Gastrocnemius medialis (tissue), 4 donors: Measurements from ENCODE around the gene C6. TPM values are rescaled to one million over a fixed set of nuclear protein-coding genes. Genes with fewer than 3 reads are reported as not detected.

Experiments used
- ATAC-seq, 2 donors: fragments of 150-250 bp; one replicate each; pipeline ENCODE4 v1.9.1; 2016
- DNase-seq, 2 donors: peaks; one replicate each; pipeline ENCODE4 v3.0.0-alpha.2; 2019
- H3K27ac ChIP-seq, 4 donors: fragments of 200-600 bp; sonication (generic); 1 replicate in 1 of 4; 2 replicates in 3 of 4; pipeline ENCODE4 v1.5.1; 2016 to 2018; ENCODE audit warnings: mild to moderate bottlenecking in 2 of 4, moderate library complexity in 1 of 4
- H3K27me3 ChIP-seq, 3 donors: fragments of 200-600 bp; sonication (generic) in 2 of 3; 1 replicate in 1 of 3; 2 replicates in 2 of 3; pipeline versions ENCODE4 v1.5.1 to v1.6.0; 2016 to 2019; ENCODE audit warnings: mild to moderate bottlenecking in 1 of 3, moderate library complexity in 1 of 3
- H3K36me3 ChIP-seq, 2 donors: fragments of 200-600 bp; sonication (generic) in 1 of 2; one replicate each; pipeline ENCODE4 v1.5.1; 2017 to 2018
- H3K4me1 ChIP-seq, 2 donors: fragments of 200-600 bp; sonication (generic) in 1 of 2; one replicate each; pipeline ENCODE4 v1.5.1; 2016 to 2017; ENCODE audit warnings: mild to moderate bottlenecking in 2 of 2
- H3K4me3 ChIP-seq, 4 donors: fragments of 200-600 bp; sonication (generic) in 3 of 4; 1 replicate in 1 of 4; 2 replicates in 3 of 4; pipeline ENCODE4 v1.5.1; 2016 to 2019; ENCODE audit warnings: mild to moderate bottlenecking in 2 of 4
- H3K9me3 ChIP-seq, 3 donors: fragments of 200-600 bp; sonication (generic) in 2 of 3; 1 replicate in 1 of 3; 2 replicates in 2 of 3; pipeline ENCODE4 v1.5.1; 2016 to 2019
- POLR2A ChIP-seq, 2 donors: fragments of 450-650 bp; IDR thresholded peaks; one replicate each; pipeline ENCODE4 v1.6.1; 2017; ENCODE audit warnings: antibody characterized with exemption in 2 of 2, mild to moderate bottlenecking in 2 of 2, moderate library complexity in 2 of 2
- in situ Hi-C, 4 donors: fragments of 200-750 bp; cut with MboI; loops; one replicate each; pipeline versions ENCODE4 v1.15.0 to v1.8.0; 2017; ENCODE audit warnings: low sequenced_read_pairs in 4 of 4
- intact Hi-C: fragments of 100-400 bp; cut with DNase I; formaldehyde crosslinking; loops from one replicate; pipeline ENCODE4 v1.15.1; 2023; ENCODE audit warnings: low total_unique reads
- total RNA-seq, 4 donors: library from RNA; depleted of rRNA; stranded (reverse); fragments of >200 nt; gene quantifications; one replicate each; pipeline versions ENCODE4 v1.1.0 to v1.2.3, GENCODE V29; 2016
- TF ChIP-seq, protein P1 (sequence below), 5 experiments: fragments of 450-650 bp in 3 of 5; fragments of 200-600 bp in 2 of 5; sonication (generic) in 2 of 5; IDR thresholded peaks in 4 of 5; conservative IDR thresholded peaks in 1 of 5; 1 replicate in 4 of 5; 2 replicates in 1 of 5; pipeline ENCODE4 v1.5.1; 2016 to 2019; ENCODE audit warnings: antibody characterized with exemption in 5 of 5, mild to moderate bottlenecking in 3 of 5, moderate library complexity in 3 of 5

The C6 gene
- total RNA-seq, 4 donors from 2014 or later, result 0.46 to 1.4 (median 0.97) TPM; not detected in 1

DNA sequence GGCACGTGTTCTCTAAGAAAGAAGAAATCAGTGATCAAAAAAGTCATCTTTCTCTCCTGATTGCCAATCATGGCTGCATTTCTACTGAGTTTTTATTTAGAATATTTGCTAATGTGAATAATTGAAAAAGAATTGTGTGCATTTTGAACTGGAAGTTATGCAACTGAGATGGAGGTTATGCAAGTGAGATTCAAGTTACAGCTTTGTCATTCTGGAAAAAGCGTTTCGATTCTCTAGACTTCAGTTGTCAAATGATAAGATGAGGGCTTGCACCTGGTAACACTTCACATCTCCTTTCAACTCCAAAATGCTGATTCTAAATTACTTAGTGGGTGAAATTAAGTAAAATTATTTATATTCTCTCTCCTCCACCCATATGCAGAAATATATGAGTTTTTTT is 36.4 kb downstream of the C6 start:
- TF ChIP-seq, protein P1, sequence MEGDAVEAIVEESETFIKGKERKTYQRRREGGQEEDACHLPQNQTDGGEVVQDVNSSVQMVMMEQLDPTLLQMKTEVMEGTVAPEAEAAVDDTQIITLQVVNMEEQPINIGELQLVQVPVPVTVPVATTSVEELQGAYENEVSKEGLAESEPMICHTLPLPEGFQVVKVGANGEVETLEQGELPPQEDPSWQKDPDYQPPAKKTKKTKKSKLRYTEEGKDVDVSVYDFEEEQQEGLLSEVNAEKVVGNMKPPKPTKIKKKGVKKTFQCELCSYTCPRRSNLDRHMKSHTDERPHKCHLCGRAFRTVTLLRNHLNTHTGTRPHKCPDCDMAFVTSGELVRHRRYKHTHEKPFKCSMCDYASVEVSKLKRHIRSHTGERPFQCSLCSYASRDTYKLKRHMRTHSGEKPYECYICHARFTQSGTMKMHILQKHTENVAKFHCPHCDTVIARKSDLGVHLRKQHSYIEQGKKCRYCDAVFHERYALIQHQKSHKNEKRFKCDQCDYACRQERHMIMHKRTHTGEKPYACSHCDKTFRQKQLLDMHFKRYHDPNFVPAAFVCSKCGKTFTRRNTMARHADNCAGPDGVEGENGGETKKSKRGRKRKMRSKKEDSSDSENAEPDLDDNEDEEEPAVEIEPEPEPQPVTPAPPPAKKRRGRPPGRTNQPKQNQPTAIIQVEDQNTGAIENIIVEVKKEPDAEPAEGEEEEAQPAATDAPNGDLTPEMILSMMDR (IDR thresholded peaks at IDR 0.05 in 4 of 5, conservative IDR thresholded peaks at IDR 0.05 in 1 of 5), result no peak
- TF ChIP-seq POLR2A (IDR thresholded peaks at IDR 0.05), result no peak
- Histone ChIP-seq H3K36me3 (no peaks in the 10 kb centered on the region), H3K27me3 (no peaks in the 10 kb centered on the region), H3K4me1 (no peaks in the 10 kb centered on the region), H3K27ac (no peak overlapping the region), H3K4me3 (no peak overlapping the region), H3K9me3 (no peaks in the 10 kb centered on the region)
- in situ Hi-C loops (no loop called here), intact Hi-C loops (no loop called here)
- DNase-seq (no peak), ATAC-seq (no peak)

DNA sequence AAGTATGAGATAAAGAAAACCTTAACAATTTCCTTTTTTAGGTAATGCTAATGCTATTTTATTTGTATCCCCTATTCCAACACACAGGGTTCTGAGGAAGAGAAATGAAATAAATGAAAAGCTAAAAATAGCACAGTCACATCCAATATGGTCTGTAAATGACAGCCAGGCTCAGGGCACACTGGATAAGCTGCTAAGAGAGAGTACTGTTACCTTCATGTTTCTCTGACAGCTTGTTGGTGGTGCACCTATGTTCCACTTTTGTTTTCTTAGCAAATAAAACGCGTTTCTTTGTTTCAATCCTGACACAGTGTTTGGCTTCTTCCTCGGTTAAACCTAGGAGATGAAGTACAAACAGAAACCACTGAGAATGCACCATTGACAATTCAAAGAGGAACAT is 41.3 kb downstream of the C6 start:
- in situ Hi-C loops, result no loop called here
- TF ChIP-seq POLR2A (IDR thresholded peaks at IDR 0.05), result no peak
- TF ChIP-seq, protein P1 (IDR thresholded peaks at IDR 0.05 in 4 of 5, conservative IDR thresholded peaks at IDR 0.05 in 1 of 5), result no peak
- no peak for DNase-seq
- H3K27ac ChIP-seq, result no peak overlapping the region
- no peaks in the 10 kb centered on the region for H3K36me3 ChIP-seq
- H3K9me3 ChIP-seq, result no peaks in the 10 kb centered on the region
- H3K4me1 ChIP-seq, result no peaks in the 10 kb centered on the region
- intact Hi-C loops, result no loop called here
- no peak overlapping the region for H3K4me3 ChIP-seq
- no peaks in the 10 kb centered on the region for H3K27me3 ChIP-seq
- ATAC-seq, result no peak

DNA sequence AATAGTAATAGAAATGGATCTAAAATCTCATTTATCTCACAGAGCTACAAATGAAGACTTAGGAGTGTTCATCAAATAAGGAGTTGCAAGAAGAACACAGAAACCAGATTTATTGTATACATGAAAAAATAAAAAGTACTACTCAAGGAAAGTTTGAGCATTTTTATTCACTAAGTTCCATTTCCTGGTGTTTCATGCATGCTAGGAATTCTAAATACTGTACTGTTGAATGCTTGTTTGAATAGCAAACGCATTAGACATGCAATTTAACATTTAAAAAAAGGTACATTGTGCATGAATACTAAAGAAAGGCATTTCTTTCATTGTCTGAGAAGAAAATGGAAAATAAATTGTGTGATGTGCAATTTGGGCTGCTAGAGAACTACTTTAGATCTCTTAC is 52.1 kb downstream of the C6 start:
- no peak for ATAC-seq
- Histone ChIP-seq H3K27ac (no peak overlapping the region), H3K4me1 (no peaks in the 10 kb centered on the region), H3K27me3 (no peaks in the 10 kb centered on the region), H3K9me3 (no peaks in the 10 kb centered on the region), H3K4me3 (no peak overlapping the region), H3K36me3 (no peaks in the 10 kb centered on the region)
- DNase-seq, result no peak
- intact Hi-C loops (no loop called here), in situ Hi-C loops (no loop called here)
- TF ChIP-seq, protein P1 (IDR thresholded peaks at IDR 0.05 in 4 of 5, conservative IDR thresholded peaks at IDR 0.05 in 1 of 5), result no peak
- no peak for TF ChIP-seq POLR2A (IDR thresholded peaks at IDR 0.05)

DNA sequence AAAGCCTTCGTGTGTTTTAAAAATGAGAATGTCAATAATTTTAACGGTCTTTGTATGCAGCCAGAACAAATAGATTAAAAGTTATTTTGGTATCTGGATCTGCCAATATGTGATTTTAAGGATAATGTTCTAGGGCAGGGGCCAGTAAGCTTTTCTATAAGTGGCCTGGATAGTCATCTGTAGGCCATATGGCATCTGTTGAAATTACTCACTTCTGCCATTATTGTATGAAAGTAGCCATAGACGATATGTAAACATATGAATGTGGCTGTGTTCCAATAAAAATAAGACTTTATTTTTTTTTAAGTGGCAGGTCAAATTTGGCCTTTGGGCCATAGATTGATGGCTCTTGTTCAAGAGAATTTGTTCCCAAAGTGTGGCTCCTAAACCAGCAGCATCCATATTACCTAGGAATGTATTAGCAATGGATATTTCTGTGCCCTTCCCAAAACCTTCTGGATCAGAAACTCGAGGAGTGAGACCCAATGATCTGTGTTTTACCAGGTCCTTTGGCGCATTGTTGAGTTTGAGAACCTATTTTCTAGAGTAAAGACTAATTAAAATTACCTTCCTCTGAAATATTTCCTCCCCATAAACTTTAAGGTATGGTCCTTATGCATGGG is 55.9 kb downstream of the C6 start:
- ATAC-seq (no peak), DNase-seq (no peak)
- no peak overlapping the region for H3K27ac ChIP-seq
- no peak overlapping the region for H3K4me3 ChIP-seq
- H3K36me3 ChIP-seq, result no peaks in the 10 kb centered on the region
- TF ChIP-seq POLR2A (IDR thresholded peaks at IDR 0.05), result no peak
- TF ChIP-seq, protein P1 (IDR thresholded peaks at IDR 0.05 in 4 of 5, conservative IDR thresholded peaks at IDR 0.05 in 1 of 5), result no peak
- in situ Hi-C loops (no loop called here), intact Hi-C loops (no loop called here)
- H3K9me3 ChIP-seq, result no peaks in the 10 kb centered on the region
- H3K4me1 ChIP-seq, result no peaks in the 10 kb centered on the region
- H3K27me3 ChIP-seq, result no peaks in the 10 kb centered on the region

DNA sequence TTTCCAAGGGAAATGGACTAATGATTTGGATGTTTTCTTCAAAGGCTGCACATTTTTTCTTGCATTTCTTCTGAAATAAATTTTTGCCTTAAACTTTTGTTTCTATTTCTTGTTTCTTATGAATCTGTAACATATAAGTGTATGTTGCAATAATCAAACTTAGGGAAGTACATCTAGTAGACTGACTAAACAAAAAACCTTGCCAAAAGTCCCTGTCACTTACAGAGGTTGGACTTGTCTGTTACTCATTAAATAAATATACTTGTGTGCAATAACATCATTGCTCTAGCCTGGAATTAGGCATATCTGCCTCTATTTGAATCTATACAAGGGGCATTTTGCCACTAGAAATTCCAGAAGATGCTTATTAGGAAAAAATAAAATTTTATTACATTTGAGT is 56.6 kb downstream of the C6 start:
- TF ChIP-seq POLR2A (IDR thresholded peaks at IDR 0.05), result no peak
- TF ChIP-seq, protein P1 (IDR thresholded peaks at IDR 0.05 in 4 of 5, conservative IDR thresholded peaks at IDR 0.05 in 1 of 5), result no peak
- no peaks in the 10 kb centered on the region for H3K4me1 ChIP-seq
- H3K9me3 ChIP-seq, result no peaks in the 10 kb centered on the region
- ATAC-seq (no peak), DNase-seq (no peak)
- no peaks in the 10 kb centered on the region for H3K27me3 ChIP-seq
- H3K36me3 ChIP-seq, result no peaks in the 10 kb centered on the region
- intact Hi-C loops, result no loop called here
- H3K4me3 ChIP-seq, result no peak overlapping the region
- H3K27ac ChIP-seq, result no peak overlapping the region
- in situ Hi-C loops, result no loop called here
